Renal cortical epithelial cell (primary cell): Measurements from ENCODE around the gene ERI3. TPM values are rescaled to one million over a fixed set of nuclear protein-coding genes. Genes with fewer than 3 reads are reported as not detected.
A peak's percentile ranks its signal among the peaks of the same experiment; 100 is the strongest.

Source experiments
- DNase-seq: peaks from one replicate; pipeline ENCODE4 v3.0.0-alpha.2; 2011; ENCODE audit warnings: low read depth
- total RNA-seq: library from RNA; depleted of rRNA; stranded (reverse); fragments of >200 nt; gene quantifications from 2 replicates; pipeline ENCODE4 v1.2.3, GENCODE V29; 2014

ERI3 gene
- total RNA-seq, 1 donor from 2014 or later = 67.7 TPM

GRCh38 chr1:44237721-44238457 is 117.2 kb downstream of the ERI3 start:
- DNase-seq = no peak

DNA sequence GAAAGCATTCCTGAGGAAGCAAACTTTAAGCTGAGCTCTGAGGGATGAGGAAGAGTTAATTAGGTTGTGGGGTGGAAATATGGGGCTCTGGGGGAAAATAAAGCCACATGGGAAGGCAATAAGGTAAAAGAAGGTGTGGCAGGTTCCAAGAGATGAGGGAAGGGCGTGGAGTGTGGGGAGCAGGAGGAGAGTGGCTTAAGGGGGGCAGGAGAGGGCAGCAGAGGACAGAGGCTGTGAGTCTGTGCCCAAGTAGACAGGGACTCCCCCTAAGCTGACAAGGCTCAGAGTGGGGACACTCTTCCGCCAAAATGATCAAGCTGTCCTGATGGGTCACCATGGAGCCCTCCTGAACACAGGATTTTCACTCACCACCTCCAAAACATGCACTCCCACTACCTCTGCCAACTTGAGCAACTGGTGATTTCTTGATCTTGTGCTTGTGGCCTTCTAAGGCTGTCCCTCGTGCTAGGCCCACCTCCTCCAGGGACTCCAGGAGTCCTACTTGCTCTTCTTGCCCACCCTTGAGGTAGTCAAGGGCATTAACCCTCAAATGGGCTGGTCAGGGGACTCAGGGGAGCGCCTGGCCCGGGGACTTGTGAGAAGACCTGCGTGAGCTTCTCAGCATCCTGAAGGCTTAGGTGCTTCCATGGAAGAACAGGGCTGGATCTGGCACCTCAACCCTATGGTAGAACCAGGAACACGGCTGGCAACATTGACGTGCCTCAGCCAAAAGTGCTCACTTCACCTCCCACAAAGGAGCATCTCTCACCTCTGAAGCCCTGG is 118.4 kb downstream of the ERI3 start:
- no peak for DNase-seq

- no peak for DNase-seq
Observed at GRCh38 chr1:44235808-44236207, 119.2 kb downstream of the ERI3 start.

- no peak for DNase-seq
Observed at GRCh38 chr1:44233593-44233992, 121.5 kb downstream of the ERI3 start.

DNA sequence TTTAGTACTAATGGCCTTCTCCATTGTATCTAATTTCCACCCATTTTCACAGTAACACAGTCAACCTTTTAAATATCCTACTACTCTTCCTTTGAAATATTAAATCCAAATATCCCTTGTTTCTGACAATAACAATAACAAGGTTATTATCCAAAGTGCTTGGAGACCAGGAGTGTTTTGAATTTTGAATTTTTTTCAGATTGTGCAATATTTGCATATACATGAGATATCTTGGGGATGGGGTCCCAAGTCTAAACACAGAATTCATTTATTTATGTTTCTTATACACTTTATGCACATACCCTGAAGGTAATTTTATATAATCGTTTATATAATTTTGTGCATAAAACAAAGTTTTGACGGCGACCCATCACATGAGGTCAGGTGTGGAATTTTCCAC is 124.3 kb downstream of the ERI3 start:
- DNase-seq = no peak

DNA sequence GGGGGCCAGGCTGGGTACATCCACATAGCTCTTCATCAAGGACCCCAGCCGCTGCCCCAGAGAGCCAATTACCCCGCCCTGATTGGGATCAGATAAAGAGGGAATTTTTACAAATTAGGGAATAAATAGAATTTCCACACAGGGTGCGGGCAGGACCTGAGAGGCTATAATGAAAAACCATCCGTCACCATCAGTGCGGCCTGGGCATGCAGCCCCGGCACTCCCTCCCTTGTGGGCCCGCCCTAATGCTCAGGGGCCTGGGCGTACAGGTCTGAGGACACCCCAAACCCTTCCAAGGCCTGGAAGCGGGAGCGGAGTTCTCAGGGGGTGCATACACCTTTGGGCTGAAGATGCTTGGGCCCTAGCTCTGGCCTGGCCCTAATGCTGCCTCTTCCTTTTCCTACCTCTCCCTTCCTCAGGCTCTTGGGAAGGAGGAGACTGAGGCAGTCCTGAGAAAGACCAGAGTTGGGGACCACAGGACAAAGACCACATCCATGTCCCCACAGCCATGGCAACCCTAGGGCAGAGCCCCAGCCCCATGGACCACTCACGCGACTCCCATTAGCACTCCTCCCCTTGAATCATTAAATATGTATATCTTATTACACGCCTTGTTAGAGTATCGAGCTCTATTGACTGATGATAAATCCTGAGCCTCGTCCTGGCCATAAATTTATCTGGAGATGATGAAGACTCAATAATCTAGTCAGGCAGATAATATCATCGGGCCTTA is 125.5 kb downstream of the ERI3 start:
- no peak for DNase-seq

DNA sequence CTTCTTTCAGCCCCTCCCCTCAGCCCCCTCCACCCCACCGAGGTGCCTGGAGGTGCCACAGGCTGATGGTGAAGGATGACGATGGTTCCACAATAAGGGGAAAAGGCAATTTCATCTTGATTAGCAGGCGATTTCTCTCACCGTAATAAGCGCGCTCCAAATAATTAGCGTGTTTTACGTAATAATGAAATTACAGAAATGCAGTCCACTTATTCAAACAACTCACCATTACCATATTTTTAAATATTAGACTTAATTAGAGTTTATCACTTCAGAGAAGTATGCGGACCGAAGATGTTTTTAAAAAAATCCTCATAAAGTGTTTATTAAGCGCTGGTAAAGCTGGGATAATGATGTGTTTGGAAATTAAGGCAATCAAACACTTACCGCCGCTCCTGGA is 126.8 kb downstream of the ERI3 start:
- DNase-seq = no peak

GRCh38 chr1:44227211-44227610 is 127.8 kb downstream of the ERI3 start:
- DNase-seq = no peak

DNA sequence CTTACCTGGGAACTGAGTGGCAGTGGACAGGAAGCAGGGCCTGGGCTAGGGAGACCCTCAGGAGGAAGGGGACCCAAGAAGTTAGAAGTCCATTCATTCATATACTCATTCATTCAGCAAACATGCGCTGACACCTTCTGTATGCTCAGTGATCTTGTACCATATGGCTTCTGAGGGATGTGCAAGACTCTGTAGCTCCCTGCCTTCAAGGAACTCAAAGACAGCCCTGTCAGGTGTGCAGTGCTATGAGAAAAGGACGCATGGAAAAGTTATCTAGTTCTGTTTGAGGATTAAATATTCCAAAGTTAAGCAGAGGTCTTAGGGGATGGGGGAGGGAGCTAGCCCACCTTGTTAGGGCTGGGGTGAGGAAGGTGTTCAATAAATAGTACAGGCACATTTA is 129.3 kb downstream of the ERI3 start:
- DNase-seq = no peak

DNA sequence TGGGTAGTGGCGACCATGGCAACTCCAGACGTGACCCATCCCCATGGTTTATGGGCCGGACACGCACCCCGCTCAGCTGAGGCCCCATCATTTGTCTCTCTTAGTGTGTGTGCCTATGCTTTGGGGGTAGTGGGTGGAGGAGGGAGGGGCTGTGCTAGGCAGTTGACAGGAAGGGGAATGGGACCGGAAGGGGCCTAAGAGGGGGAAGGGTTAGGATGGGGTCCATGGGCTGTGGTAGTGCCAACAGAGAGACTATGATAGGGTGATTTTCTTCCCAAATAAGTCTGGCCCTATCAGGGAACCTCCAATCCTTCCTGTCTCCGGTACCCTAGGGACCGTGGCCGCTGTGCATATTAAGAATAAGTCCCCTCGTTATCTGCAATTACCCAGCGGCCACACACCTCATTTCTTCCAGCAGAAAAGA is 131.9 kb downstream of the ERI3 start:
- DNase-seq = no peak

GRCh38 chr1:44222397-44223186 is 132.5 kb downstream of the ERI3 start:
- DNase-seq = no peak

- no peak for DNase-seq
Observed at GRCh38 chr1:44221769-44222168, 133.3 kb downstream of the ERI3 start.

GRCh38 chr1:44220755-44221154 is 134.3 kb downstream of the ERI3 start:
- DNase-seq = no peak

DNA sequence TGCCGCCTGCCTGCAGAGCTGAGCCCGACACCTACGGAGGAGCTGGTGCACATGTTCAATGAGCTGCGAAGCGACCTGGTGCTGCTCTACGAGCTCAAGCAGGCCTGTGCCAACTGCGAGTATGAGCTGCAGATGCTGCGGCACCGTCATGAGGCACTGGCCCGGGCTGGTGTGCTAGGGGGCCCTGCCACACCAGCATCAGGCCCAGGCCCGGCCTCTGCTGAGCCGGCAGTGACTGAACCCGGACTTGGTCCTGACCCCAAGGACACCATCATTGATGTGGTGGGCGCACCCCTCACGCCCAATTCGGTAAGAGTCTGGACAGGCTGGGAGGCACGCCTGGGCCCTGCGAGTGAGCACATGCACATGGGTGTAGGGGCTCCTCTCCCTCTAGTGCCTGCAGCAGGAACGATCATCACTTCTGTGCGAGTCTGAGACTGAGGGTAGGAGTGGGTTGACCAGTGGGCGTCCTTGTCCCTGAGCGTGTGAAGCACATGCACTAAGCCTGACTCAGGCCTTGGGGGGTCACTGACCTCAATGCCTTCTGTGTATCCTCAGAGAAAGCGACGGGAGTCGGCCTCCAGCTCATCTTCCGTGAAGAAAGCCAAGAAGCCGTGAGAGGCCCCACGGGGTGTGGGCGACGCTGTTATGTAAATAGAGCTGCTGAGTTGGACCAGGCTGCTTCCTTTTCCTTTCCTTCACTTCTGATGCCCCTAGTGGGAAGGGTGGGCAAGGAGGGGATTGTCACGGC is 134.9 kb downstream of the ERI3 start:
- no peak for DNase-seq

DNA sequence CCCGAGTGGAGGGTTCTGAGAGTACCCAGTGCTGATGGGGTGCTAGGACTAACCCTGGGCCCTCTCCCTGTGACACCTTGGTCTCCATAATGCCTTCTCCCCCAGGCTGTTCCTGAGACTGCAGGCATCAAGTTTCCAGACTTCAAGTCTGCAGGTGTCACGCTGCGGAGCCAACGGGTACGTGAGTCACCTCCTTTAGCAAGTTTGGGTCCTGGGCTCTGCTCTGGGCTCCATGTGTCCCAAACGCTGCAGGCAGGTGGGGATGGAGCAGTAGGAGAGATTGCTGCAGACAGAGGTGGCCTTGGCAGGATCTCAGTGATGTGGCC is 135.8 kb downstream of the ERI3 start:
- no peak for DNase-seq

DNA sequence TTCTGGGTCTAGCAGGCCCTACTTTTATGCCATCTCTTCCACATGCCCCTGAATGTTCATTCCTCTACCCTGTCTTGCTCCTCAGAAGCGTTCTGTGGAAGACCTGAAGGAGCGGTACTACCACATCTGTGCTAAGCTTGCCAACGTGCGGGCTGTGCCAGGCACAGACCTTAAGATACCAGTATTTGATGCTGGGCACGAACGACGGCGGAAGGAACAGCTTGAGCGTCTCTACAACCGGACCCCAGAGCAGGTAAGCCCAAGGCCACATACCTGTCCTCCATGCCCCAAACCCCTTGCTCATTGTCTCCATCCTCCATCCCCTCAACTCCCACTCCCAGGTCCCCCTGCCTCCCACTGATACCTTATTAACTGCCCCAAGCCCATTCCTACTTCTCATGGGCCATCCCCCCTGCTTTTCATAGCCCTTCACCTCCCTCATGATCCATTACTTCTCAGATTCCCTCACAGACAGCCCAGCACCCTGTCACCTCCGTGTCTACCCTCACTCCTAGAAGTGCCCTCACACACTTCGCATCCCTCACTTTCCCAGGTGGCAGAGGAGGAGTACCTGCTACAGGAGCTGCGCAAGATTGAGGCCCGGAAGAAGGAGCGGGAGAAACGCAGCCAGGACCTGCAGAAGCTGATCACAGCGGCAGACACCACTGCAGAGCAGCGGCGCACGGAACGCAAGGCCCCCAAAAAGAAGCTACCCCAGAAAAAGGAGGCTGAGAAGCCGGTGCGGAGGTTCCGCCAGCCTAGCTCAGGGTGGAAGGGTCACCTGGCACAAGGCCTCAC is 136.4 kb downstream of the ERI3 start:
- DNase-seq = no peak

DNA sequence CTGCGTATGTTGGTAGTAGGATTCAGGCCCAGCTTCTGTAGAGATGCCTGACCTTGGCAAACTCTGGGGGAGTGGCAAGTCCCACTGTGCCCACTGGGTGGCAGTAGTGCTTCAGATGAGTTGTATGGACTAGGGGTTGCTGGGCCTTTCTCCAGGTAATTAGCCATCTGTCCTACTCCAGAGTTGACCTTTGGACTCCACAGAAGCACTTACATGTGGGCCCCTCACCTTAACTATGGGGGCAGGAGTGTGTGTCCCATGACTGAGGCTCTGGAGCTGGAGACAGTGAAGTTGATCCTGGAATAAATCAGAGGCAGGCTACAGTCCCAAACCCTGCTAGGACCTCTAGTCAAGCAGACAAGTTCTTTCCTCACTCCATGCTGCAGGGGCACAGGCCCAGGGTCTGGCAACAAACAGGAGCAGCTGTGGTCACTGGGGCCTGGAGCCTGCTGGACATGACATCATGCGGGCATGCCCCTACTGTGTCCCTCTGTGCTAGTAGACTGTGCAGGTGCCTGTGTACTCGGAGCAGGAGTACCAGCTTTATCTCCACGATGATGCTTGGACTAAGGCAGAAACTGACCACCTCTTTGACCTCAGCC is 137.1 kb downstream of the ERI3 start:
- DNase-seq = peak; percentile 57

- peak; percentile 62 for DNase-seq
Observed at GRCh38 chr1:44213222-44214112, 141.6 kb downstream of the ERI3 start, which contains the start of gene DMAP1. Gene DMAP1, plus strand, starts transcription at chr1:44213471. Its CDS starts 283 bp downstream, at chr1:44213754.
